K562 (cell line): Measurements from ENCODE around the gene GRM5. TPM values are rescaled to one million over a fixed set of nuclear protein-coding genes. Genes with fewer than 3 reads are reported as not detected.

Source experiments
- ATAC-seq: fragments of 200-7000 bp; cut with Tn5 transposase; 3 replicates; pipeline ENCODE4 v1.9.1; 2020; ENCODE audit warnings: moderate library complexity
- BruUV-seq: library from RNA; stranded (reverse); fragments of 400-500 nt; replicated peaks from 2 replicates; lab custom pipeline; 2021; lab: Mats Ljungman, UMichigan
- CTCF ChIA-PET: fragments of 300-600 bp; formaldehyde crosslinking; extraction: SDS; loops from one replicate; lab custom pipeline; 2021; ENCODE audit warnings: low intra/inter-chr PET ratio; lab: Yijun Ruan, JAX
- POLR2A ChIA-PET: fragments of 300-600, 350-650 bp; sonication (Branson Sonifier 250); formaldehyde crosslinking; extraction: SDS; loops from one replicate; lab custom pipeline; 2021; ENCODE audit warnings: antibody characterized with exemption, inconsistent platforms; lab: Yijun Ruan, JAX
- DNase-seq, 4 experiments: peaks; one replicate each; pipeline versions ENCODE4 v3.0.0 to v3.0.0-alpha.2; 2011 to 2018; ENCODE audit warnings: low spot score in 3 of 4, mixed read lengths in 3 of 4; ENCODE audit errors: extremely low read depth in 1 of 4
- FAIRE-seq: peaks from 2 replicates; lab custom pipeline; 2011; peaks lifted over from hg19 to GRCh38; lab: Jason Lieb, UNC
- H2AFZ ChIP-seq: 2 replicates; pipeline ENCODE4 v1.6.0; 2011; ENCODE audit warnings: low read depth, low read length, control low read depth, inconsistent platforms
- H3K27ac ChIP-seq: fragments of 200-600 bp; 3 replicates; pipeline ENCODE4 v1.8.0; 2011; ENCODE audit warnings: low read depth, mild to moderate bottlenecking, control low read depth, inconsistent platforms, low read length, moderate library complexity, mixed read lengths; ENCODE audit errors: extremely low read depth
- H3K27me3 ChIP-seq, 2 experiments: fragments of 300-600 bp in 1 of 2; 2 replicates in 1 of 2; 3 replicates in 1 of 2; pipeline versions ENCODE4 v1.6.0 to v1.8.0; 2011; ENCODE audit warnings: inconsistent platforms in 2 of 2, low read length in 2 of 2, mild to moderate bottlenecking in 1 of 2, mixed read lengths in 1 of 2, moderate library complexity in 1 of 2; ENCODE audit not compliant: control insufficient read depth in 2 of 2, insufficient read depth in 2 of 2
- H3K36me3 ChIP-seq: fragments of 300-600 bp; 3 replicates; pipeline ENCODE4 v1.8.0; 2011; ENCODE audit warnings: mild to moderate bottlenecking, low read length, inconsistent platforms; ENCODE audit not compliant: control insufficient read depth, insufficient read depth
- H3K4me1 ChIP-seq, 2 experiments: fragments of 200-600 bp in 1 of 2; replicated peaks in 1 of 2; 2 replicates in 1 of 2; 3 replicates in 1 of 2; pipeline versions ENCODE4 v1.5.1 to v1.8.0; 2011; ENCODE audit warnings: inconsistent platforms in 2 of 2, low read length in 2 of 2, mild to moderate bottlenecking in 1 of 2, mixed read lengths in 1 of 2, moderate library complexity in 1 of 2; ENCODE audit not compliant: control insufficient read depth in 2 of 2, insufficient read depth in 2 of 2
- H3K4me2 ChIP-seq: 2 replicates; pipeline ENCODE4 v1.6.1; 2011; ENCODE audit warnings: low read length, control low read depth, inconsistent platforms, mixed read lengths; ENCODE audit not compliant: insufficient read depth
- H3K4me3 ChIP-seq: fragments of 200-600 bp; sonication (generic), shearing (Covaris generic); 2 replicates; pipeline ENCODE4 v1.5.1; 2016; ENCODE audit warnings: control low read depth, inconsistent platforms
- H3K79me2 ChIP-seq: fragments of 200-600 bp; 3 replicates; pipeline ENCODE4 v1.8.0; 2011; ENCODE audit warnings: low read length, inconsistent platforms; ENCODE audit not compliant: control insufficient read depth, insufficient read depth
- H3K9ac ChIP-seq, 2 experiments: 2 replicates each; pipeline versions ENCODE4 v1.6.0 to v1.6.1; 2011; ENCODE audit warnings: low read depth in 2 of 2, low read length in 2 of 2, control low read depth in 1 of 2, inconsistent platforms in 1 of 2, mild to moderate bottlenecking in 1 of 2, mixed read lengths in 1 of 2; ENCODE audit not compliant: insufficient read depth in 1 of 2
- H3K9me1 ChIP-seq: one replicate; pipeline ENCODE4 v1.6.0; 2011; ENCODE audit warnings: inconsistent platforms, mild to moderate bottlenecking, low read length, moderate library complexity; ENCODE audit not compliant: control insufficient read depth, insufficient read depth
- H3K9me3 ChIP-seq: replicated peaks from 2 replicates; pipeline ENCODE4 v1.5.1; 2011; ENCODE audit warnings: low read depth, low read length, inconsistent platforms; ENCODE audit not compliant: control insufficient read depth, insufficient read depth
- H4K20me1 ChIP-seq: replicated peaks from 2 replicates; pipeline ENCODE4 v1.6.1; 2011; ENCODE audit warnings: low read length, inconsistent platforms, mixed read lengths; ENCODE audit not compliant: control insufficient read depth, insufficient read depth
- BRF1 ChIP-seq: IDR thresholded peaks from 3 replicates; pipeline ENCODE4 v1.6.1; 2011; ENCODE audit warnings: borderline replicate concordance, mild to moderate bottlenecking; ENCODE audit not compliant: insufficient read length; ENCODE audit errors: extremely low read depth
- KAT8 ChIP-seq: fragments of 450-650 bp; IDR thresholded peaks from 2 replicates; pipeline ENCODE4 v1.6.1; 2016; ENCODE audit warnings: low read depth, mild to moderate bottlenecking
- KDM1A ChIP-seq, 2 experiments: fragments of 450-650 bp; IDR thresholded peaks; 2 replicates each; pipeline ENCODE4 v1.6.1; 2016; ENCODE audit warnings: mild to moderate bottlenecking in 2 of 2
- SMARCC2 ChIP-seq: fragments of 450-650 bp; IDR thresholded peaks from 2 replicates; pipeline ENCODE4 v1.6.1; 2017; ENCODE audit warnings: antibody characterized with exemption, moderate library complexity, mild to moderate bottlenecking, low read depth
- UBTF ChIP-seq, 2 experiments: IDR thresholded peaks; 2 replicates each; pipeline ENCODE4 v1.6.1; 2012; ENCODE audit warnings: improper control_type of control experiment in 2 of 2, low read depth in 2 of 2, low read length in 2 of 2, borderline replicate concordance in 1 of 2
- XRCC5 ChIP-seq: fragments of 200-400 bp; formaldehyde crosslinking; IDR thresholded peaks from 2 replicates; pipeline ENCODE4 v1.6.1; 2017; ENCODE audit warnings: low read depth, mild to moderate bottlenecking, low read length
- ZC3H11A ChIP-seq: IDR thresholded peaks from 2 replicates; pipeline ENCODE4 v1.6.1; 2012; ENCODE audit warnings: low read depth, low read length, improper control_type of control experiment
- ZKSCAN3 ChIP-seq: fragments of 250-450 bp; sonication (Bioruptor Pico); IDR thresholded peaks from 2 replicates; pipeline ENCODE4 v1.4.0; 2020
- ZNF696 ChIP-seq: fragments of 250-450 bp; sonication (Bioruptor Pico); conservative IDR thresholded peaks from 2 replicates; pipeline ENCODE4 v1.4.0; 2020; ENCODE audit warnings: mild to moderate bottlenecking, moderate library complexity
- WGBS: fragments of 100-300 bp; shearing (Covaris generic); methylation state at CpG from one replicate; pipeline ENCODE4 v1.1.6; 2016; ENCODE audit warnings: low coverage, mixed read lengths; ENCODE audit not compliant: insufficient coverage; ENCODE audit errors: missing lambda C conversion rate; 5-methylcytosine and 5-hydroxymethylcytosine counted together
- in situ Hi-C: fragments of 300-500 bp; cut with MboI; formaldehyde crosslinking; loops from 4 replicates; pipeline ENCODE4 v1.15.0; 2018; ENCODE audit warnings: inconsistent platforms, mixed read lengths
- intact Hi-C: fragments of 100-400 bp; cut with micrococcal nuclease; formaldehyde crosslinking; loops from 2 replicates; pipeline ENCODE4 v1.14.2; 2022
- polyA plus RNA-seq, 8 experiments: library from polyadenylated mRNA; depleted of rRNA in 4 of 8; stranded (reverse) in 5 of 8; unstranded in 3 of 8; fragments of >200 nt; fragmentation: Nextera tagmentation in 2 of 8; fragmentation: Illumina TruSeq in 1 of 8; extraction: Ambion mirVana in 2 of 8; extraction: Trizol in 1 of 8; gene quantifications; 2 replicates each; pipeline versions ENCODE4 v1.2.1 to v1.2.3, GENCODE V29; 2011 to 2014; ENCODE audit warnings: inconsistent platforms in 1 of 8, missing spikeins in 1 of 8
- total RNA-seq, 7 experiments: library from RNA; depleted of rRNA in 6 of 7; stranded (reverse); fragments of >200 nt in 6 of 7; fragmentation: Illumina TruSeq in 2 of 7; extraction: Trizol in 2 of 7; gene quantifications; 2 replicates each; pipeline versions ENCODE4 v1.2.1 to v1.2.3, GENCODE V29; 2011 to 2021; ENCODE audit warnings: low replicate concordance in 1 of 7
- TF ChIP-seq, protein P1 (sequence below), 2 experiments: fragments of 450-650 bp; IDR thresholded peaks; 2 replicates each; pipeline ENCODE4 v1.6.1; 2016
- TF ChIP-seq, protein P2 (sequence below), 2 experiments: fragments of 450-650 bp; IDR thresholded peaks; 2 replicates each; pipeline ENCODE4 v1.6.1; 2016; ENCODE audit warnings: mild to moderate bottlenecking in 2 of 2, borderline replicate concordance in 1 of 2, low read depth in 1 of 2, moderate library complexity in 1 of 2

The GRM5 gene
- total and polyA plus RNA-seq, 9 of the 15 experiments (the other 6 are each of a cell fraction or from before 2014, with no cell fraction given) = not detected

DNA sequence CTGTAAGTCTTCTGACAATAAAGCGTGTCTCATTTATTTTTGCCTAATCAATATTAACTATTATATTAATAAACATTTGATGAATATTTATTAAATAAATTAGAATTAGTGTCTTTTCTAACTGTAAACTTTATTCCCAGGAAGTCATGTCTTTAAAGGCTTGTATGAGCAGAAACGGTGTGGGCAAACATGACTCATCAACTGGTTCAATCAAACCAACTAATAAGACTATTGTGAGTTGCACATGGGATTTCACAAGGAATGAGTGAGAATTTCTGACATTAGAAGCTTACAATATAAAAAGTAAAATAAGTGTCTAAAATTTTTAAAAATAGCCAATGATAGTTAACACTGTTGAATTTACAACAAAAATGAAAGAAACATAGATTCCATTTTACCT lies 469.0 kb downstream of the GRM5 start:
- CTCF ChIA-PET = no interaction called here
- 4% methylated on average over 2 of the region's 2 CpGs for WGBS
- intact Hi-C loops = no loop called here
- Histone ChIP-seq H3K4me2 (no peak overlapping the region), H3K9ac (no peak overlapping the region), H3K36me3 (no peaks in the 10 kb centered on the region), H3K27ac (no peak overlapping the region), H3K4me3 (no peak overlapping the region), H3K27me3 (no peaks in the 10 kb centered on the region), H3K9me3 (no peaks in the 10 kb centered on the region), H3K79me2 (no peaks in the 10 kb centered on the region), H4K20me1 (no peaks in the 10 kb centered on the region), H2AFZ (no peak overlapping the region), H3K4me1 (no peaks in the 10 kb centered on the region), H3K9me1 (no peaks in the 10 kb centered on the region)
- ATAC-seq (no peak), DNase-seq (no peak), FAIRE-seq (no peak)
- POLR2A ChIA-PET = interaction anchor here (0.7 kb wide), 1 partner anchor 68 kb away, joined by 3 read pairs; no protein-coding TSS in a partner anchor
- BruUV-seq = no TSS peak
- in situ Hi-C loops = no loop called here
- no peak for TF ChIP-seq KDM1A (IDR thresholded peaks at IDR 0.05)
- no peak for TF ChIP-seq BRF1
- TF ChIP-seq, protein P1, sequence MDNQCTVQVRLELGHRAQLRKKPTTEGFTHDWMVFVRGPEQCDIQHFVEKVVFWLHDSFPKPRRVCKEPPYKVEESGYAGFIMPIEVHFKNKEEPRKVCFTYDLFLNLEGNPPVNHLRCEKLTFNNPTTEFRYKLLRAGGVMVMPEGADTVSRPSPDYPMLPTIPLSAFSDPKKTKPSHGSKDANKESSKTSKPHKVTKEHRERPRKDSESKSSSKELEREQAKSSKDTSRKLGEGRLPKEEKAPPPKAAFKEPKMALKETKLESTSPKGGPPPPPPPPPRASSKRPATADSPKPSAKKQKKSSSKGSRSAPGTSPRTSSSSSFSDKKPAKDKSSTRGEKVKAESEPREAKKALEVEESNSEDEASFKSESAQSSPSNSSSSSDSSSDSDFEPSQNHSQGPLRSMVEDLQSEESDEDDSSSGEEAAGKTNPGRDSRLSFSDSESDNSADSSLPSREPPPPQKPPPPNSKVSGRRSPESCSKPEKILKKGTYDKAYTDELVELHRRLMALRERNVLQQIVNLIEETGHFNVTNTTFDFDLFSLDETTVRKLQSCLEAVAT (IDR thresholded peaks at IDR 0.05) = no peak
- TF ChIP-seq KAT8 = no peak
- no peak for TF ChIP-seq SMARCC2
- no peak for TF ChIP-seq XRCC5
- TF ChIP-seq ZNF696 (CRISPR knock-in tag) = no peak
- no peak for TF ChIP-seq ZC3H11A
- TF ChIP-seq, protein P2, sequence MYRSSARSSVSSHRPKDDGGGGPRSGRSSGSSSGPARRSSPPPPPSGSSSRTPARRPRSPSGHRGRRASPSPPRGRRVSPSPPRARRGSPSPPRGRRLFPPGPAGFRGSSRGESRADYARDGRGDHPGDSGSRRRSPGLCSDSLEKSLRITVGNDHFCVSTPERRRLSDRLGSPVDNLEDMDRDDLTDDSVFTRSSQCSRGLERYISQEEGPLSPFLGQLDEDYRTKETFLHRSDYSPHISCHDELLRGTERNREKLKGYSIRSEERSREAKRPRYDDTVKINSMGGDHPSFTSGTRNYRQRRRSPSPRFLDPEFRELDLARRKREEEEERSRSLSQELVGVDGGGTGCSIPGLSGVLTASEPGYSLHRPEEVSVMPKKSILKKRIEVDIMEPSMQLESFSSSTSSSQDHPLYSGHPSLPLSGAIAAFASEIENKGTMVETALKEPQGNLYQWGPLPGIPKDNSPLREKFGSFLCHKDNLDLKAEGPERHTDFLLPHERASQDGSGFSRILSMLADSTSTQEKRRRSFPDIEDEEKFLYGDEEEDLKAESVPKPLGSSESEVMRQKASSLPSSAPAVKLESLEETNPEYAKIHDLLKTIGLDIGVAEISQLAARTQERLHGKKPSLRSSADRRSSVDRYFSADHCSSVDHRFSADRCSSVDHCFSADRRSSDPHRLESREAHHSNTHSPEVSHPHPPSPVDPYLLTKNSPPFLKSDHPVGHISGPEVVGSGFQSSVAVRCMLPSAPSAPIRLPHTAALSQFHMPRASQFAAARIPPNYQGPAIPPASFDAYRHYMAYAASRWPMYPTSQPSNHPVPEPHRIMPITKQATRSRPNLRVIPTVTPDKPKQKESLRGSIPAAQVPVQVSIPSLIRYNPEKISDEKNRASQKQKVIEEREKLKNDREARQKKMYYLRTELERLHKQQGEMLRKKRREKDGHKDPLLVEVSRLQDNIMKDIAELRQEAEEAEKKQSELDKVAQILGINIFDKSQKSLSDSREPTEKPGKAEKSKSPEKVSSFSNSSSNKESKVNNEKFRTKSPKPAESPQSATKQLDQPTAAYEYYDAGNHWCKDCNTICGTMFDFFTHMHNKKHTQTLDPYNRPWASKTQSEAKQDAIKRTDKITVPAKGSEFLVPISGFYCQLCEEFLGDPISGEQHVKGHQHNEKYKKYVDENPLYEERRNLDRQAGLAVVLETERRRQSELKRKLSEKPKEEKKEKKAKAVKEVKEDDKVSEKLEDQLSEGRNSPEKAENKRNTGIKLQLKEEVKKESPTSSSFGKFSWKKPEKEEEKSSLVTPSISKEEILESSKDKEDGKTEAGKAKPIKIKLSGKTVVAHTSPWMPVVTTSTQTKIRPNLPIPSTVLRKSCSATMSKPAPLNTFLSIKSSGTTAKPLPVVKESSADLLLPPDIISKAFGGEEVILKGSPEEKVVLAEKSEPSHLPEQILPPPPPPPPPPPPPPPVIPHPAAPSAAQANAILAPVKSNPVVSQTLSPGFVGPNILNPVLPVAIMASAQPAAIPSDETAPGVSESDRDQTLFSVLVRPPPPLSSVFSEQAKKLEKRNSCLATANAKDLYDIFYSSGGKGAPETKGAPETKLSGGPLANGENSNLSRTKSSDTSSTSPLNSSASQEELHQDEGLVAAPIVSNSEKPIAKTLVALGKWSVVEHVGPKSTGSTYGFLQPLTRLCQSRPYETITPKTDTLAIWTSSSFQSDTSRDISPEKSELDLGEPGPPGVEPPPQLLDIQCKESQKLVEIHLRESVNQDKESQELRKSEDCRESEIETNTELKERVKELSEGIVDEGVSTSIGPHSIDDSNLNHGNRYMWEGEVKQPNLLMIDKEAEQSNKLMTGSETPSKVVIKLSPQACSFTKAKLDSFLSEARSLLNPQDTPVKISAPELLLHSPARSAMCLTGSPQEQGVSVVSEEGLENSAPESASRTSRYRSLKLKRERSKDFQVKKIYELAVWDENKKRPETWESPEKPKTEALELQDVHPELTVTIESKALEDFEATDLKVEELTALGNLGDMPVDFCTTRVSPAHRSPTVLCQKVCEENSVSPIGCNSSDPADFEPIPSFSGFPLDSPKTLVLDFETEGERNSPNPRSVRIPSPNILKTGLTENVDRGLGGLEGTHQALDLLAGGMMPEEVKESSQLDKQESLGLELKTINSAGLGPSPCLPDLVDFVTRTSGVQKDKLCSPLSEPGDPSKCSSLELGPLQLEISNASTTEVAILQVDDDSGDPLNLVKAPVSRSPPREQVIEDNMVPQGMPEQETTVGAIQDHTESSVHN (IDR thresholded peaks at IDR 0.05; ENCODE audit: borderline replicate concordance in 1 of 2, low read depth in 1 of 2) = no peak
- TF ChIP-seq ZKSCAN3 (CRISPR knock-in tag) = no peak
- no peak for TF ChIP-seq UBTF (IDR thresholded peaks at IDR 0.05; ENCODE audit: borderline replicate concordance in 1 of 2, low read depth in 2 of 2, low read length in 2 of 2)
